ENCODE data around the gene SLC26A3.

Gene SLC26A3

GRCh38 chr7:107743567-107744344 is 59.3 kb downstream of the SLC26A3 start, which contains the start of gene CBLL1:
Gene CBLL1, plus strand, starts transcription at chr7:107744142. Its CDS starts 22 bp downstream, at chr7:107744164.
- peak; percentile 84 for DNase-seq (ENCODE audit: extremely low read depth, low read depth)
- H3K4me3 ChIP-seq (replicated peaks; ENCODE audit: low read depth, low read length) = peak within 1 kb of the TSS; percentile 70
- peak; percentile 70 for TF ChIP-seq CTCF (IDR thresholded peaks at IDR 0.05; ENCODE audit: low read depth, low read length, missing control alignments)

- TF ChIP-seq CTCF (IDR thresholded peaks at IDR 0.05; ENCODE audit: low read depth, low read length, missing control alignments) = no peak
- DNase-seq (ENCODE audit: extremely low read depth, low read depth) = peak; percentile 1
- H3K4me3 ChIP-seq (replicated peaks; ENCODE audit: low read depth, low read length) = peak overlapping the region; percentile 70
Measured at GRCh38 chr7:107742678-107743566, 60.1 kb downstream of the SLC26A3 start.

GRCh38 chr7:107728276-107728675 is 74.7 kb downstream of the SLC26A3 start:
- H3K4me3 ChIP-seq (replicated peaks; ENCODE audit: low read depth, low read length) = no peak overlapping the region
- DNase-seq (ENCODE audit: extremely low read depth, low read depth) = no peak
- no peak for TF ChIP-seq CTCF (IDR thresholded peaks at IDR 0.05; ENCODE audit: low read depth, low read length, missing control alignments)

- DNase-seq (ENCODE audit: extremely low read depth, low read depth) = no peak
- TF ChIP-seq CTCF (IDR thresholded peaks at IDR 0.05; ENCODE audit: low read depth, low read length, missing control alignments) = no peak
- H3K4me3 ChIP-seq (replicated peaks; ENCODE audit: low read depth, low read length) = no peak overlapping the region
Measured at GRCh38 chr7:107726356-107727130, 76.5 kb downstream of the SLC26A3 start.

GRCh38 chr7:107725138-107725740 is 77.8 kb downstream of the SLC26A3 start:
- no peak overlapping the region for H3K4me3 ChIP-seq (replicated peaks; ENCODE audit: low read depth, low read length)
- TF ChIP-seq CTCF (IDR thresholded peaks at IDR 0.05; ENCODE audit: low read depth, low read length, missing control alignments) = peak; percentile 52
- DNase-seq (ENCODE audit: extremely low read depth, low read depth) = peak; percentile 30

- TF ChIP-seq CTCF (IDR thresholded peaks at IDR 0.05; ENCODE audit: low read depth, low read length, missing control alignments) = no peak
- no peak for DNase-seq (ENCODE audit: extremely low read depth, low read depth)
- no peak overlapping the region for H3K4me3 ChIP-seq (replicated peaks; ENCODE audit: low read depth, low read length)
Measured at GRCh38 chr7:107723255-107723654, 79.8 kb downstream of the SLC26A3 start.
